ENCODE measurements around the gene UTS2R. TPM values are rescaled to one million over a fixed set of nuclear protein-coding genes. Genes with fewer than 3 reads are reported as not detected.

The UTS2R gene
- total RNA-seq, result not detected
- long read RNA-seq, result 0 reads

DNA sequence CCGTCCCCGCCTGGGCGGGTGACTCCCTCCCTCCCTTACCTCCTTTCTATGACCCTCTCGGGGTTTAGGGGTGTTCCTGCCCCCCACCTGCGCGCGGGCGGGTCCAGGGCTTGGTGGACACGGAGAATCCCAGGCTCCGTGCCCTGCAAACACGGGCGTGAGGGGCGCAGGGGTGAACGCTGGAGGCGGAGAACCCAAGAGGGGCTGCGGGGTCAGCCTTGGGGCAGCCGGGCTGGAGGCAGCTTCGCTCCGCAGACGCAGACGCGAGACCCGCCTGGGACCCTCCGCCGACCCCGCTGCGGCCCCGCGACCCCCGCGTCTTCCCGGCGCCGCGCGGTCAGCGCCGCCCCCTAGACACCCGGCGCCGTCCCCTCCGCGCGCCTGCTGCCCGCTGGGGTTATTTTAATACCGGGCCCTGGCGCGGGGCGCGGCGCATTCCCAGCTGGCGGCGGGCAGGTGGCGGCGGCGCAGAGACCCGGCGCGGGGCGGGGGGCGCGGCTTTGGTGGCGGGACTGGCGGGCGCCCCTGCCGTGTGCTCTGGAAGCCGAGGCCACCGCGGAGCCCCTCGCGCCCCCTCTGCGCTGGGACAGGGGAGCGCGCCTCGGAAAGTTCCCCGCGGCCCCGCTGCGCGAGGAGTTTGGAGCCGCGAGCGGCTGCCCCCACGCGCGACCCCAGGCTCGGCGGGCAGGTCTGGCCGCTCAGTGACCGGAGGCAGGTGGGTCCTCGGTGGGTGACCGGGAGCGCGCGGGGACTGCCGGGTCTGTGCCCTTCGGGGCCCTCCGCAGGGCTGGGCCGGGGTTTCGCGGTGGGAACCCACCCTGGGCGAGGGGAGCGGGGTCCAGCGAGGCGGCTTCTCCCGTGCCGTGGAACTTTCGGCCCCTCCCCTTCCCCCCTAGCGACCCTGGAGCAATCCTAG lies at the start of gene UTS2R:
TSS of gene UTS2R (plus strand) at position 433 of the 916 bp plus-strand sequence. CDS start 2,560 bp downstream, outside the sequence.
- no peak for DNase-seq
- TF ChIP-seq, protein P1, sequence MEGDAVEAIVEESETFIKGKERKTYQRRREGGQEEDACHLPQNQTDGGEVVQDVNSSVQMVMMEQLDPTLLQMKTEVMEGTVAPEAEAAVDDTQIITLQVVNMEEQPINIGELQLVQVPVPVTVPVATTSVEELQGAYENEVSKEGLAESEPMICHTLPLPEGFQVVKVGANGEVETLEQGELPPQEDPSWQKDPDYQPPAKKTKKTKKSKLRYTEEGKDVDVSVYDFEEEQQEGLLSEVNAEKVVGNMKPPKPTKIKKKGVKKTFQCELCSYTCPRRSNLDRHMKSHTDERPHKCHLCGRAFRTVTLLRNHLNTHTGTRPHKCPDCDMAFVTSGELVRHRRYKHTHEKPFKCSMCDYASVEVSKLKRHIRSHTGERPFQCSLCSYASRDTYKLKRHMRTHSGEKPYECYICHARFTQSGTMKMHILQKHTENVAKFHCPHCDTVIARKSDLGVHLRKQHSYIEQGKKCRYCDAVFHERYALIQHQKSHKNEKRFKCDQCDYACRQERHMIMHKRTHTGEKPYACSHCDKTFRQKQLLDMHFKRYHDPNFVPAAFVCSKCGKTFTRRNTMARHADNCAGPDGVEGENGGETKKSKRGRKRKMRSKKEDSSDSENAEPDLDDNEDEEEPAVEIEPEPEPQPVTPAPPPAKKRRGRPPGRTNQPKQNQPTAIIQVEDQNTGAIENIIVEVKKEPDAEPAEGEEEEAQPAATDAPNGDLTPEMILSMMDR (IDR thresholded peaks at IDR 0.05), result no peak
- H3K27ac ChIP-seq, result no peak within 1 kb of the TSS
- H3K4me1 ChIP-seq, result peaks cover 10% of the 10 kb centered on the region
- H3K4me3 ChIP-seq, result peak within 1 kb of the TSS; percentile 39
- no peak for ATAC-seq
- intact Hi-C loops (cut with DNase I), result no loop called here
- H3K27me3 ChIP-seq, result peaks cover 72% of the 10 kb centered on the region
- no peaks in the 10 kb centered on the region for H3K36me3 ChIP-seq
- H3K9me3 ChIP-seq, result no peaks in the 10 kb centered on the region

DNA sequence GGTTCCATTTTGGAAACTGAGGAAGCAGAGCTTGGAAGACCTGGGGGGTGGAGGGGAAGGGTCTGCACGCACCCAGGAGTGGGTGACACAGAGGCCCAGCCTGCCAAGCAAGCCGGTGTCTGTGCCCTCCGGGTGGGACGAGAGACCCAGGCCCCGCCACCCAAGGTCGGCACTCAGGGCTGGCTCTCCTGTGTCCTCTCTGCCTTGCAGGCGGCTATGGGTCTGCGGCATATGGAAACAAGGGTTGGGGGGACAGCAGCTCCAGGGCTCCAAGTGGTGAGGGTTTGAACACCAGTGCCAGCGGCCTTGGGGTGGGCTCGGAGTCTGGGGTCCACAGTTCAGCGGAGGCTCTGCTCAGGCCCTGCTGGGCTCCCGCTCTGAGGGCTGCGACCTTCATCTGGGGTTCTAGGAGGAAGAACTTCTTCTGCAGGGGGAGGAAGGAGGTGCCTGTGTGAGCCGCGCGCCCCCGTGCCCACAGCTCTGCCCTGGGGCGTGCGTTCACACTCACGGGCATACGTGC lies 49.6 kb upstream of the UTS2R start:
- H3K27me3 ChIP-seq, result no peaks in the 10 kb centered on the region
- H3K4me1 ChIP-seq, result peaks cover 8% of the 10 kb centered on the region
- ATAC-seq (no peak), DNase-seq (peak; percentile 61)
- H3K9me3 ChIP-seq, result no peaks in the 10 kb centered on the region
- no peak overlapping the region for H3K4me3 ChIP-seq
- no peaks in the 10 kb centered on the region for H3K36me3 ChIP-seq
- TF ChIP-seq, protein P1 (IDR thresholded peaks at IDR 0.05), result no peak
- intact Hi-C loops (cut with DNase I), result loop anchor here (5.0 kb wide), 1 partner anchor 85 kb away; no protein-coding TSS in a partner anchor
- no peak overlapping the region for H3K27ac ChIP-seq

DNA sequence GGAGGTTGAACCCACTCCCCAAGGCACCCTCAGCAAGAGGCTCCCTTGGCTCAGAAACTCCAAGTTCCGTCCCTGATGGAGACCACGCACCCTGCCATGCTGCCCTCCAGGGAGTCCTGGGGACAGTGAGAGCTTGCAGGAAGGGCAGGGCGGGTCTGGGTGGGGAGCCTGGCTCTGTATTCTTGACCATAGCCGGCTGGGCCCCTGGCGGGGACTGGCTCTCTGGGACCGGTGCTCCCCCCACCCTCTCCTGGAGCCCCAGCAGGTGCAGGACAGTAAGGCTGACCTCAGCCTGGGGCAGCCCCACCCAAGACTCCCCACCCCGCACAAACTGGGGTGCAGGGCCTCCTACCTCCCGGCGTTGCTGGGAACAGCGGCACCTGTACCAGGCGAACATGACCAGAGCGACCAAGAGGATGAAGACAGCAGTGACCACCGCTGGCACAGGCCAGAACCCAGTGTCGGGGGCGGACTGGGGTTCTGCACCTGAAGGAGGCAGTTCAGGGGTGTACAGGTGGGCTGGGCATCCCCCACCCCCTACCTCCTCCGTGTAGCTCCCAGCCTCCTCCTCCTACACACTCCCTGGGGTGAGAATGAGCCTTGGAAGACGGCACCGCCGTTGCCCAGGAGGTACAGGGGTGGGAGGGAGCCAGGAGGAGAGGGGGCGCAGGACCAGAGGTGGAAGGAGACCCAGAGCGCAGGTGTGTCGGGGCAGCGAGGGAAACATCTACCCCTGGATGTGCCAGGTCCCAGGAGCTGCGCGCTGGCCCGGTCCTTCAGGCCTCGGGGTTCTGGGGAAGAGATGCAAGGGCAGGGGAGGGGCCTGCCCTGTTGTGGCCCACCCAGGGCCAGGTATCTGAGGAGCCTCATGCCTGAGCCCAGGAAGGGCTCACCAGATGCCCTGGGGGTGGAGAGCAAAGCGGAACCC lies 48.8 kb upstream of the UTS2R start:
- intact Hi-C loops (cut with DNase I), result loop anchor here (5.0 kb wide), 1 partner anchor 85 kb away; no protein-coding TSS in a partner anchor
- Histone ChIP-seq H3K36me3 (no peaks in the 10 kb centered on the region), H3K9me3 (no peaks in the 10 kb centered on the region), H3K4me3 (no peak overlapping the region), H3K4me1 (peaks cover 8% of the 10 kb centered on the region), H3K27ac (no peak overlapping the region), H3K27me3 (no peaks in the 10 kb centered on the region)
- DNase-seq (peak; percentile 62), ATAC-seq (no peak)
- TF ChIP-seq, protein P1 (IDR thresholded peaks at IDR 0.05), result no peak

DNA sequence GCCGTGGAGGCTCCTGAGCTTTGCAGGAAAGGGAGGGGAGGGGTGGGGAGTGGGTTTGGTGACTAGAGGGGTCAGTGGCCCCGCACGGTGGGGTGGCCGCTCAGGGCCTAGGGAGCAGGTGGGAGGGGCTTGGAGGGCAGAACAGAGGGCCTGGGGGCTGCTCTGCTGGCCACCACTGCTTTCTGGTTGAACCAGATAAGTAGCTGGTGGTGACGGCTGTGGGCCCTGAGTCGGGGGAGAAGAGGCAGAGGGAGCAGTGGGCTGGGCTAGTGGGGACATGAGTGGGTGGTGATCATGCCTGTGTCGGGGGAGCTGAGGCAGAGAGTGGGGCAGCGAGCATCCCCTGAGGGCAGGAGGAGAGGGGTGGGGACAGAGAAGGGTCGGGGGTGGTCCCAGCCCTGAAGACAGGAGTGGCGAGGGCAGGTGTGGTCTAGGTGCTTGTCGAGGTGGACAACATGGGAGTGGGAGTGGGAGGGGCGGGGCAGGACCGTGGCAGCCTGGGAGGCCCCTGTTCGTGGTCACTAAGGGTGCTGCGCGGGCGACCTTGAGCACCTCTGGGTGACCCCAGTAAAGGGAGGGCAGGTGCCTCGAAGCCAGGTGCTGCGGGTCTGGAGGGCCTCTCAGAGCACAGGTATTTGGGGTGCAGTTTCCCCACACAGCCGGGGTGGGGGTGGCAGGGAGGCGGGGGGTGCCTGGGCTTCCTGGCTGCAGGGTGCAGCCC lies 47.9 kb upstream of the UTS2R start:
- TF ChIP-seq, protein P1 (IDR thresholded peaks at IDR 0.05), result no peak
- no peak overlapping the region for H3K4me3 ChIP-seq
- peaks cover 8% of the 10 kb centered on the region for H3K4me1 ChIP-seq
- no peaks in the 10 kb centered on the region for H3K27me3 ChIP-seq
- ATAC-seq (no peak), DNase-seq (peak; percentile 62)
- H3K27ac ChIP-seq, result no peak overlapping the region
- intact Hi-C loops (cut with DNase I), result loop anchor here (5.0 kb wide), 1 partner anchor 86 kb away; no protein-coding TSS in a partner anchor
- no peaks in the 10 kb centered on the region for H3K9me3 ChIP-seq
- no peaks in the 10 kb centered on the region for H3K36me3 ChIP-seq
